ENCODE data around the gene PSTPIP2.
A peak's percentile ranks its signal among the peaks of the same experiment; 100 is the strongest.

The PSTPIP2 gene

GRCh38 chr18:45957100-45957499 is 115.0 kb downstream of the PSTPIP2 start:
- TF ChIP-seq, protein P1, sequence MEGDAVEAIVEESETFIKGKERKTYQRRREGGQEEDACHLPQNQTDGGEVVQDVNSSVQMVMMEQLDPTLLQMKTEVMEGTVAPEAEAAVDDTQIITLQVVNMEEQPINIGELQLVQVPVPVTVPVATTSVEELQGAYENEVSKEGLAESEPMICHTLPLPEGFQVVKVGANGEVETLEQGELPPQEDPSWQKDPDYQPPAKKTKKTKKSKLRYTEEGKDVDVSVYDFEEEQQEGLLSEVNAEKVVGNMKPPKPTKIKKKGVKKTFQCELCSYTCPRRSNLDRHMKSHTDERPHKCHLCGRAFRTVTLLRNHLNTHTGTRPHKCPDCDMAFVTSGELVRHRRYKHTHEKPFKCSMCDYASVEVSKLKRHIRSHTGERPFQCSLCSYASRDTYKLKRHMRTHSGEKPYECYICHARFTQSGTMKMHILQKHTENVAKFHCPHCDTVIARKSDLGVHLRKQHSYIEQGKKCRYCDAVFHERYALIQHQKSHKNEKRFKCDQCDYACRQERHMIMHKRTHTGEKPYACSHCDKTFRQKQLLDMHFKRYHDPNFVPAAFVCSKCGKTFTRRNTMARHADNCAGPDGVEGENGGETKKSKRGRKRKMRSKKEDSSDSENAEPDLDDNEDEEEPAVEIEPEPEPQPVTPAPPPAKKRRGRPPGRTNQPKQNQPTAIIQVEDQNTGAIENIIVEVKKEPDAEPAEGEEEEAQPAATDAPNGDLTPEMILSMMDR (conservative IDR thresholded peaks at IDR 0.05; ENCODE audit: low read length) = no peak
- H3K4me3 ChIP-seq (ENCODE audit: low read length) = no peak overlapping the region
- DNase-seq (ENCODE audit: low read depth) = peak; percentile 78

GRCh38 chr18:45954070-45954934 is 117.8 kb downstream of the PSTPIP2 start:
- DNase-seq (ENCODE audit: low read depth) = peak; percentile 93
- TF ChIP-seq, protein P1 (conservative IDR thresholded peaks at IDR 0.05; ENCODE audit: low read length) = no peak
- no peak overlapping the region for H3K4me3 ChIP-seq (ENCODE audit: low read length)

- TF ChIP-seq, protein P1 (conservative IDR thresholded peaks at IDR 0.05; ENCODE audit: low read length) = no peak
- DNase-seq (ENCODE audit: low read depth) = peak; percentile 92
- no peak overlapping the region for H3K4me3 ChIP-seq (ENCODE audit: low read length)
Observed at GRCh38 chr18:45951016-45951714, 120.9 kb downstream of the PSTPIP2 start.

DNA sequence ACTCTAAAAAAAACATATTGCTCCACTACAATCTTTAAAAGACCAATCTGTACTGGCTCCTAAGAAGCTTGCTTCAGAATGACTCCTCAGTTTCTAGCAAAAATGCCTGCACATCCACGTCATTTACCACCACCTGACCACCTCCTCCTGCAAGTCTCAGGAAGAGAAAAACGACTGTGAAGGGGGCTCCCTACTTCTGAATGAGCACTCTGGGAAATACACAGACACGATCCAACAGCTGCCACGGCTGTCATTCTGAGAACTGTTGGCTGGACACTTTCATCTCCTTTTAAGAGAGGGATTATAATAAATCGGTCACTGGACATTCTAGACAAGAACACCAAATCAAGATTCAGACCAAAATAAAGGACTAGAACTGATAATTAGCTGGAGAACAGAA is 126.4 kb downstream of the PSTPIP2 start:
- TF ChIP-seq, protein P1 (conservative IDR thresholded peaks at IDR 0.05; ENCODE audit: low read length) = no peak
- no peak for DNase-seq (ENCODE audit: low read depth)
- H3K4me3 ChIP-seq (ENCODE audit: low read length) = no peak overlapping the region

- TF ChIP-seq, protein P1 (conservative IDR thresholded peaks at IDR 0.05; ENCODE audit: low read length) = no peak
- no peak for DNase-seq (ENCODE audit: low read depth)
Observed at GRCh38 chr18:45940724-45941123, 131.3 kb downstream of the PSTPIP2 start.

DNA sequence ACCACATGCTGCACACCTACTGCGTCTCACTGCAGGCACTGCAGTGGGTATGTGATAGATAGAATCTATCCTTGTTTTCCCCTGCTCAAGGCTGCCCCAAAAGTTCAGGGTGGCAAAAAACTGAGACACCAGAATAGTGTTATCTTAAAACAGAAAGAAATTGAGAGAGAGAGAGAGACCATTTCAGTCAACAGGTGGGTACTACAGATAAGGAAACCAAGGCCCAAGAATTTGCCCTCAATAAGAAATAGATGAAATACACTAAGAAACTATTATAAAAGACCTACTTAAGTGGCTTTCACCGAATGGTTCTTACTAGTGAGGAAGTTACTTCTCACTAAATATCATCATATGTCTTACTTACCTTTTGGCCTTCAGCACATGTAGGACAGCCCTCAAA is 132.8 kb downstream of the PSTPIP2 start:
- no peak overlapping the region for H3K4me3 ChIP-seq (ENCODE audit: low read length)
- TF ChIP-seq, protein P1 (conservative IDR thresholded peaks at IDR 0.05; ENCODE audit: low read length) = no peak
- no peak for DNase-seq (ENCODE audit: low read depth)

More at GRCh38 chr18:45940724-45941123, 131.3 kb downstream of the PSTPIP2 start:
- H3K4me3 ChIP-seq (ENCODE audit: low read length) = no peak overlapping the region

Measured in AG10803 (cell line).